ENCODE measurements around the gene PEAK3. TPM values are rescaled to one million over a fixed set of nuclear protein-coding genes. Genes with fewer than 3 reads are reported as not detected.
A peak's percentile ranks its signal among the peaks of the same experiment; 100 is the strongest.

Gene PEAK3
- total RNA-seq, 1 donor from 2014 or later = 0.50 TPM

DNA sequence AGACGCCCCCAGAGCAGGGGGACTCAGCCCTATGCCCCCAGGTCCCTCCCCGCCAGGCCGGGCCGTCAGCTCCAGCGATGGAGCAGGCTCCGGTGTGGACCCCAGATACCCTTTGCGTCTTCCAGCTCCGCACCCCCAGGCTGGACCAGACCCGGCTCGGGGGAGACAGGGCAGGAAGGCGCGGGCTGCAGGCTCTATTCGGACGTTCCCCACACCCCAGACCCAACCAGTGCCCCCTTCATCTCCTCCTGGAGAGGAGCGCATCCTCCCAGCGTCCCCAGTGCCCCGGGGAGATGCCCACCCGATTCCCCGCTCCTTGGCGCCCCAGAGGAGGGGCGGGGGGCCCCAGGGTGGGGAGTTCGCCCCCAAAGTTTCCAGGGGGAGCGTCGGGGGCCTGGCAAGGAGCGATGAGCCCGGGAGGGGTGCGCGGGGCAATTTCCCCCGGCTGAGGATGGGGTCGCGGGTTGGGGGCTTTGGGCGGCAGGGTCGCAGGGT, 25.6 kb upstream of the PEAK3 start:
- no peak for DNase-seq (ENCODE audit: low spot score)
- Mint-ChIP-seq H3K4me1 (ENCODE audit: low read depth) (peaks cover 15% of the 10 kb centered on the region), H3K36me3 (ENCODE audit: low read depth) (no peaks in the 10 kb centered on the region), H3K27ac (ENCODE audit: unreplicated experiment) (no peak overlapping the region), H3K9me3 (ENCODE audit: low read depth) (no peaks in the 10 kb centered on the region), H3K4me3 (ENCODE audit: unreplicated experiment) (no peak overlapping the region), H3K27me3 (ENCODE audit: low read depth) (peaks cover 6% of the 10 kb centered on the region)
- TF ChIP-seq, protein P1, sequence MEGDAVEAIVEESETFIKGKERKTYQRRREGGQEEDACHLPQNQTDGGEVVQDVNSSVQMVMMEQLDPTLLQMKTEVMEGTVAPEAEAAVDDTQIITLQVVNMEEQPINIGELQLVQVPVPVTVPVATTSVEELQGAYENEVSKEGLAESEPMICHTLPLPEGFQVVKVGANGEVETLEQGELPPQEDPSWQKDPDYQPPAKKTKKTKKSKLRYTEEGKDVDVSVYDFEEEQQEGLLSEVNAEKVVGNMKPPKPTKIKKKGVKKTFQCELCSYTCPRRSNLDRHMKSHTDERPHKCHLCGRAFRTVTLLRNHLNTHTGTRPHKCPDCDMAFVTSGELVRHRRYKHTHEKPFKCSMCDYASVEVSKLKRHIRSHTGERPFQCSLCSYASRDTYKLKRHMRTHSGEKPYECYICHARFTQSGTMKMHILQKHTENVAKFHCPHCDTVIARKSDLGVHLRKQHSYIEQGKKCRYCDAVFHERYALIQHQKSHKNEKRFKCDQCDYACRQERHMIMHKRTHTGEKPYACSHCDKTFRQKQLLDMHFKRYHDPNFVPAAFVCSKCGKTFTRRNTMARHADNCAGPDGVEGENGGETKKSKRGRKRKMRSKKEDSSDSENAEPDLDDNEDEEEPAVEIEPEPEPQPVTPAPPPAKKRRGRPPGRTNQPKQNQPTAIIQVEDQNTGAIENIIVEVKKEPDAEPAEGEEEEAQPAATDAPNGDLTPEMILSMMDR (IDR thresholded peaks at IDR 0.05) = no peak

DNA sequence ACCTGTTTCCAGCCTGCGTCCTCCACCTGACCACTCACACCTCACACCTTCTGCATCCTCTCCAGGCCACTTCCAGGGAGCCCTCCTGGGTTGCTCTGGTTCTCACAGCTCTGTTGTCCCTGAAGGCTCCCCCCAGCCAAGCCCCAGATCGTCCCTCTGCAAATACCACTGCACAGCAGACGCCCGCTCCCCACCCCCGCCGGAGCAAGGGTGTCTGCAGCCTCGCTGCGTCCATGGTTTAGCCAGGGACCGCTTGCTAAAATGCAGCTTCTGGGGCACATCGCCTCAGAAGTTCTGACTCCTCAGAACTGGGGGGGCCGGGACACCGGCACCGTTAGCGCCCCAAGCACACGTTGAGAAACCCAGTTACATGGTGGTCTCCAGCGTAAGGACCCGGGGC, 25.0 kb upstream of the PEAK3 start:
- no peaks in the 10 kb centered on the region for H3K9me3 Mint-ChIP-seq (ENCODE audit: low read depth)
- H3K36me3 Mint-ChIP-seq (ENCODE audit: low read depth) = no peaks in the 10 kb centered on the region
- no peak overlapping the region for H3K27ac Mint-ChIP-seq (ENCODE audit: unreplicated experiment)
- H3K27me3 Mint-ChIP-seq (ENCODE audit: low read depth) = peaks cover 6% of the 10 kb centered on the region
- H3K4me1 Mint-ChIP-seq (ENCODE audit: low read depth) = peaks cover 15% of the 10 kb centered on the region
- H3K4me3 Mint-ChIP-seq (ENCODE audit: unreplicated experiment) = peak overlapping the region; percentile 35
- TF ChIP-seq, protein P1 (IDR thresholded peaks at IDR 0.05) = no peak
- no peak for DNase-seq (ENCODE audit: low spot score)

DNA sequence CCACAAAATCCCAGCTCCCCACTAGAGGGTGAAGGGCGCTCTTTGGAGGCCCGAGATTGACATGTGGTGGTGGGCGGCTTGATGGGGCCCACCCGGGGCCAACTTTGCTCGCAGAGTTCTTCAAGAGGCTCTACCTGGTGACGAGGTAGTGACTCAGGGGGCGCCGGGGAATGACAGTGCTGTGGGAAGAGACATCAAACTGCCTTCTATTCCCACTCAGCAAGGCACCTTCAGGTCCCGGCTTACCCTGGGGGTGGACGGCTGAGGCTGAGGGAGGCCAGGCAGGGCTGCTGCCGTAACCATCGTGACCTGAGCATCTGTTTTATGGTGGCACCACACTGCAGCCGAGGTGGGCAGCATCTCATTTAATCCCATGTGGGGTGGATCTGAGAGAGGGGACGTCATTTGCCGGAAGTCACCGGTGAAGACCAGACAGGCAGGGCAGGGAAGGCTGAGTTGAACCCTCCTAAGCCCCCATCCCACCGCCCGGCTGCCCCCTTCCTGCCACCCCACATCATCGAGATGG, 24.4 kb upstream of the PEAK3 start:
- Mint-ChIP-seq H3K4me1 (ENCODE audit: low read depth) (peaks cover 15% of the 10 kb centered on the region), H3K9me3 (ENCODE audit: low read depth) (no peaks in the 10 kb centered on the region), H3K27ac (ENCODE audit: unreplicated experiment) (no peak overlapping the region), H3K36me3 (ENCODE audit: low read depth) (no peaks in the 10 kb centered on the region), H3K27me3 (ENCODE audit: low read depth) (peaks cover 6% of the 10 kb centered on the region), H3K4me3 (ENCODE audit: unreplicated experiment) (no peak overlapping the region)
- DNase-seq (ENCODE audit: low spot score) = no peak
- TF ChIP-seq, protein P1 (IDR thresholded peaks at IDR 0.05) = no peak

DNA sequence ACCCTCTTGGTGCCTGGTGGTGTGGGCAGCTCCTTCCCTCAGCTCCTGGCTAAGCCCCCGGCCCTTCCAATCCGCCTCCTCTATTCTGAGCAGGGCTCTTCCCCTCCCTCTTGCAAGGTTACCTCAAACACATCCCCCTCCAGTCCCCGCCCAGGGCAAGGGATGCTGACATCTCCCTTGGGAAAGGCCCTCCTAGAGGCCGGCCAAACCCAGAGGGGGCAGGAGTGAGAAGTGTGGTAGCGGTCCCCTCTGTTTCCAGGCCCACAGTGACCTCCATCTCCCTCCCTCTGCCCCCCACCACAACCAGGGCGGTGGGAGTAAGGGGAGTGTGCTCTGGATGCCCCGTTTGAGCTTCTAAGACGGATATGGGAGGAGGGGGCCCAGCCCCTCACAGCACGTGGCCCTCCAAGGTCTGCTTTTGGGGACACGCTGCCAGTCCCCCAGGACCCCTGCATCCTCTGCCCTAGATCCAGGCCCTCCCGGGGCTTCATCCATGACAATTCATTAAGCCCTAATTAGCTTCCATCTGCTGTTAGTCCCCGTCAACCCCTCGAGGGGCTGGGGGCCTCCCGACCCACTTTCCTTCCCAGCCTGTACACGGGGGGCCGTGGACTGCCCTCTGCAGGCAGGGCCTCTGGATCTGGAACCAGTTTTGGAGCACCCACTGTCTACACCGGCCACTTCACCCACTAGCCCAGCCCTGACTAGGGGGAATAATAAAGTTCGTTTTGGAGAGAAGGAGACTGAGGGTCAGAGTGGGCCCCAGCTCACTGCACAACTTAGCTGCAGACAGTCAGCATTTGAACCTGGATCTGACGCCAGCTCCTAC, 23.7 kb upstream of the PEAK3 start:
- H3K27me3 Mint-ChIP-seq (ENCODE audit: low read depth) = peaks cover 6% of the 10 kb centered on the region
- no peak overlapping the region for H3K27ac Mint-ChIP-seq (ENCODE audit: unreplicated experiment)
- peaks cover 15% of the 10 kb centered on the region for H3K4me1 Mint-ChIP-seq (ENCODE audit: low read depth)
- H3K9me3 Mint-ChIP-seq (ENCODE audit: low read depth) = no peaks in the 10 kb centered on the region
- TF ChIP-seq, protein P1 (IDR thresholded peaks at IDR 0.05) = no peak
- H3K4me3 Mint-ChIP-seq (ENCODE audit: unreplicated experiment) = no peak overlapping the region
- H3K36me3 Mint-ChIP-seq (ENCODE audit: low read depth) = no peaks in the 10 kb centered on the region
- no peak for DNase-seq (ENCODE audit: low spot score)

DNA sequence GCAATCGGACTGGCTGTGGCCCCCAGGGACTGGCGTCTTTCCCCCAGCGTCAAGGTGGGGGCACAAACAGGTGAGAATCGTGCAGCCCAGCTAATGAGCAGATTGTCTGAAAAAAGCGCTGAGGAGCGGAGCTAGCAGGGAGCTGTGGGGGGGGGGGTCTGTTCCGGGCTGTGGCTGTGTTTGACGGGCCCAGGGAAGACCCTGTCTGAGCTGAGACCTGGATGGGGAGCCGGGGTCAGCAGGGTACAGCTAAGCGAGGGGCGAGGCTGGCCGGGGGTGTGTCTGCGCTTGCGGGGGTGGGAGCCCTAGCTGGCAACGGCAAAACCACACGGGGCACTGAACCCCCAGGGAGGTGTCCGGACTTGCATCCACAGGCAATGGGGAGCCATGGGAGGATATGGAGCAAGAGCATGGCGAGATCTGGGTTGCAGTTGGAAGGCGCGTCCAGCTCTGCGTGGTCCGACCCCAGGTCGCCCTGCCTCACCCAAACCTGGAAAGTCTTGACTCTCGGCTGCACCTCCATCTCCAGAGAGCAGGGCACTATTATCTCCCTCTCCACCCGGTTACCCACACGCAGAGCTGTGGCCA, 21.3 kb upstream of the PEAK3 start:
- no peaks in the 10 kb centered on the region for H3K9me3 Mint-ChIP-seq (ENCODE audit: low read depth)
- H3K27ac Mint-ChIP-seq (ENCODE audit: unreplicated experiment) = no peak overlapping the region
- peaks cover 5% of the 10 kb centered on the region for H3K27me3 Mint-ChIP-seq (ENCODE audit: low read depth)
- TF ChIP-seq, protein P1 (IDR thresholded peaks at IDR 0.05) = no peak
- H3K4me3 Mint-ChIP-seq (ENCODE audit: unreplicated experiment) = no peak overlapping the region
- no peaks in the 10 kb centered on the region for H3K36me3 Mint-ChIP-seq (ENCODE audit: low read depth)
- DNase-seq (ENCODE audit: low spot score) = no peak
- no peaks in the 10 kb centered on the region for H3K4me1 Mint-ChIP-seq (ENCODE audit: low read depth)
